Panc1 (cell line): ENCODE measurements around the gene INPP4B.

ENCODE experiments used
- CTCF ChIP-seq: fragments of 450-650 bp; IDR thresholded peaks from 2 replicates; pipeline ENCODE4 v1.5.1; 2017; ENCODE audit warnings: mild to moderate bottlenecking
- POLR2AphosphoS5 ChIP-seq: IDR thresholded peaks from 2 replicates; pipeline ENCODE4 v1.6.1; 2012; ENCODE audit warnings: mild to moderate bottlenecking, low read depth, low read length, moderate library complexity
- SIN3A ChIP-seq: IDR thresholded peaks from 2 replicates; pipeline ENCODE4 v1.6.1; 2012; ENCODE audit warnings: low read depth, mild to moderate bottlenecking, low read length, moderate library complexity, borderline replicate concordance; ENCODE audit not compliant: insufficient read depth

GRCh38 chr4:142021181-142021580 lies 824.9 kb downstream of the INPP4B start:
- TF ChIP-seq SIN3A (no peak), CTCF (no peak), POLR2AphosphoS5 (no peak)
